Duodenal mucosa (tissue), 2 donors: ENCODE results near the gene SLPI.
A peak's percentile ranks its signal among the peaks of the same experiment; 100 is the strongest.

Source experiments
- H3K27ac ChIP-seq: one replicate; pipeline ENCODE4 v1.7.0; 2013; ENCODE audit warnings: low read depth, low read length
- H3K27me3 ChIP-seq, 2 donors: one replicate each; pipeline ENCODE4 v1.7.0; 2013; ENCODE audit warnings: low read length in 2 of 2, control low read depth in 1 of 2; ENCODE audit not compliant: insufficient read depth in 2 of 2, control insufficient read depth in 1 of 2
- H3K36me3 ChIP-seq, 2 donors: one replicate each; pipeline ENCODE4 v1.7.0; 2013; ENCODE audit warnings: low read length in 2 of 2, control low read depth in 1 of 2; ENCODE audit not compliant: insufficient read depth in 2 of 2, control insufficient read depth in 1 of 2
- H3K4me1 ChIP-seq, 2 donors: one replicate each; pipeline ENCODE4 v1.7.0; 2013; ENCODE audit warnings: low read length in 2 of 2, control low read depth in 1 of 2; ENCODE audit not compliant: insufficient read depth in 2 of 2, control insufficient read depth in 1 of 2
- H3K4me3 ChIP-seq, 2 donors: one replicate each; pipeline ENCODE4 v1.7.0; 2013; ENCODE audit warnings: low read length in 2 of 2, low read depth in 1 of 2
- H3K9ac ChIP-seq, 2 donors: one replicate each; pipeline ENCODE4 v1.7.0; 2013; ENCODE audit warnings: low read length in 2 of 2, low read depth in 1 of 2
- H3K9me3 ChIP-seq, 2 donors: one replicate each; pipeline ENCODE4 v1.7.0; 2013; ENCODE audit warnings: low read length in 2 of 2, control low read depth in 1 of 2; ENCODE audit not compliant: control insufficient read depth in 1 of 2

SLPI gene

DNA sequence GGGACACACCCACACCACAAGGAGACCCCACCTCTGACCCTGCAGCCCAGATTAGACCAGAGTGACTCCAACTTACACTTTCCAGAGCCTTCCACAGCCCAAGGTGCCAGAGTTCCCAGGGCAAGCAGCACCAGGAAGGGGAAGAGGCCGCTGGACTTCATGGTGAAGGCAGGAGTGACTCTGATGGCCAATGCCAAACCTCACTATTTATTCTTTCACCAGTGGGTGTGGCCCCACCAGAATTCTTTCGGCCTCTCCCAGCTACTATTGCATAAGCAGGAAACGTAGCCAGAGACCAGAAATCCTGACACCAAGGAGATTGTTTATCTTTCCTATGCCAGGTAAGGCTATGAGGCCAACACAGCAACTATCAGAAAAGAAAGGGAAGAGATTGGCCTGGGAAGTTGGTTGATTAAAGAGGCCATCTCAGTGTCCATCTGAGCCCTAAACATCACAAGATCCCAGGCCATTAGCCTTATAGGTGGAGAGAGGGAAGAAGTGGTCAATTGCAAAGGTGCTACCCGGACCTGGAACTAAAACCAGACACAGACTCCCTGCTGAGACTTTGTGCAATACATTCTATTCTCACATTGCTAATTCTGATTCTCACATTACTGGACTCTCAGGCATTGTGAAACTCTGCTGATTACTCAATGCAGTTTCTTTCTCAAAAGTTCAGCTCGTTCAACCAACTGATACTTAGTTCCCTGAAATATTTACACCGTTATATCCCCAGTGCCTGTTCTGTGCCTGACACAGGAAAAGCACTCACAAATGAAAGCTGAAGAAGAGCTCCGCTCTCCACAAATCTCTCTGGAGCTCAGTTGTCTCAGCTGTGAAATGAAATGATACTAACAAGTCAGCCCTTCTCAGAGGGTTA lies at the start of gene SLPI:
Gene SLPI, minus strand, starts transcription at position 182 of the 880 bp plus-strand sequence. Its CDS starts 21 bp downstream, at position 161.
- no peaks in the 10 kb centered on the region for H3K9me3 ChIP-seq
- no peaks in the 10 kb centered on the region for H3K27me3 ChIP-seq
- peaks cover 8 to 11% of the 10 kb centered on the region in 2 donors for H3K4me1 ChIP-seq
- H3K27ac ChIP-seq, result no peak within 1 kb of the TSS
- H3K9ac ChIP-seq, result no peak within 1 kb of the TSS
- no peaks in the 10 kb centered on the region for H3K36me3 ChIP-seq
- no peak within 1 kb of the TSS for H3K4me3 ChIP-seq

GRCh38 chr20:45303586-45304463 lies 49.5 kb upstream of the SLPI start:
- Histone ChIP-seq H3K9me3 (no peaks in the 10 kb centered on the region), H3K9ac (no peak overlapping the region), H3K4me3 (no peak overlapping the region), H3K4me1 (peaks cover 0 to 4% of the 10 kb centered on the region in 2 donors), H3K27ac (no peak overlapping the region), H3K36me3 (no peaks in the 10 kb centered on the region), H3K27me3 (peaks cover 29 to 35% of the 10 kb centered on the region in 2 donors)

GRCh38 chr20:45301824-45302271 lies 47.5 kb upstream of the SLPI start:
- Histone ChIP-seq H3K27ac (no peak overlapping the region), H3K27me3 (peaks cover 25% of the 10 kb centered on the region in 2 donors), H3K36me3 (no peaks in the 10 kb centered on the region), H3K4me3 (no peak overlapping the region), H3K9ac (no peak overlapping the region), H3K4me1 (peaks cover 0 to 4% of the 10 kb centered on the region in 2 donors), H3K9me3 (no peaks in the 10 kb centered on the region)

DNA sequence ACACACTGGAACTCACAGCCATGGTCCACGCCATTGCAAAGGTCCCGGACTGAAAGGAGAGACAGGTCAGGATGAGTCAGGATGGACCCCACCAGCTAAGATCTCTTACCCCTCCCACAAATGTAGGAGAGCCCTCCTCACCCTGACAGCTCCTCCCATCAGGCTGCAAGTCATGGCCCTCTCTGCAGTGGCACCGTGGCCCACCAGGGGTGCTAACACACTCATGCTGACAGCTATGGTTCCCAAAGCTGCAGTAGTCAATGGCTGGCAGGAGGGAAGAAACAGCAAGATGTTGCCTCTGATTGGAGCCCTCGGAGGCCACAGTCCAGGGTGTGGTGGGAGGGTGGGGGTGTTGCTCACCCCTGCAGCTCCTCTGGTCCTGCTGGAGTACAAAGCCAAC lies 46.6 kb upstream of the SLPI start:
- no peaks in the 10 kb centered on the region for H3K4me1 ChIP-seq
- H3K9ac ChIP-seq, result no peak overlapping the region
- H3K27ac ChIP-seq, result no peak overlapping the region
- H3K4me3 ChIP-seq, result no peak overlapping the region
- H3K9me3 ChIP-seq, result no peaks in the 10 kb centered on the region
- H3K36me3 ChIP-seq, result no peaks in the 10 kb centered on the region
- peaks cover 19 to 21% of the 10 kb centered on the region in 2 donors for H3K27me3 ChIP-seq

DNA sequence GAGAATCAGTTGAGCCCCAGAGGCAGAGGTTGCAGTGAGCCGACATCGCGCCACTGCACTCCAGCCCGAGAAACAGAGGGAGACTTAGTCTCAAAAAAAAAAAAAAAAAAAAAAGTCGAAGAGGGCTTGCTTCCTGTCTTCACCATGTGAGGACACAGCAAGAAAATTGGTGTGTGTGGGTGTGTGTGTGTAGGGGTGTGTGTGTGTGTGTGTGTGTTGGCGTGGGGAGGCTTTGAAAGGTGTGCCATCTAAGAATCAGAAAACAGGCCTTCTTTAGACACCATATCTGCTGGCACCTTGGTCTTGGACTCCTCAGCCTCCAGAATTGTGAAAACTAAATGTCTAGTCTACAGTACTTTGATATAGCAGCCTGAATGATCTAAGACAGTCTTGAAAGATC lies 45.4 kb upstream of the SLPI start:
- no peak overlapping the region for H3K27ac ChIP-seq
- no peak overlapping the region for H3K9ac ChIP-seq

DNA sequence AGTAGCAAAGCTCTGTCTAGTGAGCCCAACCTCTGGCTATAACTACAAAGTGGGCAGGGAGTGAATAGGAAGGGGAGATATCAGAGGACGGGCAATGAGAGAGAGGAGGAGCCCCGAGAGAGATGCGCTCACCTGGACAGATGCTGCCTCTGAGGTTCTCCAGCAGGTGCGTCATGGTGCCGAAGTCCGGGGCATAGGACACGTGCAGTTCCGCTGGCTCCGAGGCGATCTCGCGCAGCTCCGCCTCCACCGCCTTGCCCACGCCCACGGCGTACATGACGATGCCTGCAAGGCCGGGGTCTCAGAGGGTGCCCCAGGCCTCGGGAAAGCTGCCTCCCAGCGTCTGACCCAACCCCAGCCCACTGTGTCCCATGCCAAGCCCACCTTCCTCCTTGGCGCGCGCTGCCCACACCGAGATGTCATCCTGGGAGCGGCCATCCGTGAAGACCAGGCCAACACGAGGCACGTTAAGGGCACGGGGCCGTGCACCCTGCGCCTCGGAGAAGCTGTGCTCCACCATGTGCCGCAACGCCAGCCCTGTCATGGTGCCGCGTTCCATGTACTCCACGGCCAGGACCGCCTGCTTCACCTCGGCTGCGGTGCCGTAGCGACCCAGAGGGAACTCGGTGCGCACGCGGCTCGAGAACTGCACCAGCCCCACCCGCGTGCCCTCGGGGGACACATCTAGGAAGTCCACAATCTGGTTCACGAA lies 43.6 kb upstream of the SLPI start:
- Histone ChIP-seq H3K27me3 (peaks cover 9 to 15% of the 10 kb centered on the region in 2 donors), H3K27ac (no peak overlapping the region), H3K9ac (no peak overlapping the region), H3K4me1 (peaks cover 3 to 7% of the 10 kb centered on the region in 2 donors), H3K36me3 (no peaks in the 10 kb centered on the region), H3K4me3 (no peak overlapping the region), H3K9me3 (no peaks in the 10 kb centered on the region)

More for the DNA sequence above, 45.4 kb upstream of the SLPI start:
- Histone ChIP-seq H3K9me3 (no peaks in the 10 kb centered on the region), H3K27me3 (peaks cover 17 to 20% of the 10 kb centered on the region in 2 donors), H3K36me3 (no peaks in the 10 kb centered on the region), H3K4me1 (no peaks in the 10 kb centered on the region), H3K4me3 (no peak overlapping the region)

DNA sequence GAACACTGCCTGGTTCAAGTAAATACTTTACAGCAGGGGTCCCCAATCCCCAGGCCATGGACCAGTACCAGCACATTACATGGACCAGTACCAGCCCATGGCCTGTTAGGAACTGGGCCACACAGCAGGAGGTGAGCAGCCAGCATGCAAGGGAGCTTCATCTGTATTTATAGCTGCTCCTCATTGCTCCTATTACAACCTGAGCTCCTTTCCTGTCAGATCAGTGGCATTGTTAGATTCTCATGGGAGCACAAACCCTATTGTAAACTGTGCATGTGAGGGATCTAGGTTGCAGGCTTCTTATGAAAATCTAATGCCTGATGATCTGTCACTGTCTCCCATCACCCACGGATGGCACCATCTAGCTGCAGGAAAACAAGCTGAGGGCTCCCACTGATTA lies 40.3 kb upstream of the SLPI start:
- no peak overlapping the region for H3K9ac ChIP-seq
- H3K4me3 ChIP-seq, result no peak overlapping the region
- H3K27me3 ChIP-seq, result peaks cover 15 to 18% of the 10 kb centered on the region in 2 donors
- H3K27ac ChIP-seq, result no peak overlapping the region
- H3K36me3 ChIP-seq, result no peaks in the 10 kb centered on the region
- H3K9me3 ChIP-seq, result no peaks in the 10 kb centered on the region
- peaks cover 4 to 8% of the 10 kb centered on the region in 2 donors for H3K4me1 ChIP-seq

- H3K9ac ChIP-seq, result no peak overlapping the region
- no peaks in the 10 kb centered on the region for H3K9me3 ChIP-seq
- H3K27me3 ChIP-seq, result peaks cover 15 to 18% of the 10 kb centered on the region in 2 donors
- peak overlapping the region in 1 of 2 donors; percentile 71 for H3K4me3 ChIP-seq
- peaks cover 4 to 8% of the 10 kb centered on the region in 2 donors for H3K4me1 ChIP-seq
- H3K36me3 ChIP-seq, result no peaks in the 10 kb centered on the region
- no peak overlapping the region for H3K27ac ChIP-seq
Observed at GRCh38 chr20:45294003-45294368, 39.6 kb upstream of the SLPI start.

DNA sequence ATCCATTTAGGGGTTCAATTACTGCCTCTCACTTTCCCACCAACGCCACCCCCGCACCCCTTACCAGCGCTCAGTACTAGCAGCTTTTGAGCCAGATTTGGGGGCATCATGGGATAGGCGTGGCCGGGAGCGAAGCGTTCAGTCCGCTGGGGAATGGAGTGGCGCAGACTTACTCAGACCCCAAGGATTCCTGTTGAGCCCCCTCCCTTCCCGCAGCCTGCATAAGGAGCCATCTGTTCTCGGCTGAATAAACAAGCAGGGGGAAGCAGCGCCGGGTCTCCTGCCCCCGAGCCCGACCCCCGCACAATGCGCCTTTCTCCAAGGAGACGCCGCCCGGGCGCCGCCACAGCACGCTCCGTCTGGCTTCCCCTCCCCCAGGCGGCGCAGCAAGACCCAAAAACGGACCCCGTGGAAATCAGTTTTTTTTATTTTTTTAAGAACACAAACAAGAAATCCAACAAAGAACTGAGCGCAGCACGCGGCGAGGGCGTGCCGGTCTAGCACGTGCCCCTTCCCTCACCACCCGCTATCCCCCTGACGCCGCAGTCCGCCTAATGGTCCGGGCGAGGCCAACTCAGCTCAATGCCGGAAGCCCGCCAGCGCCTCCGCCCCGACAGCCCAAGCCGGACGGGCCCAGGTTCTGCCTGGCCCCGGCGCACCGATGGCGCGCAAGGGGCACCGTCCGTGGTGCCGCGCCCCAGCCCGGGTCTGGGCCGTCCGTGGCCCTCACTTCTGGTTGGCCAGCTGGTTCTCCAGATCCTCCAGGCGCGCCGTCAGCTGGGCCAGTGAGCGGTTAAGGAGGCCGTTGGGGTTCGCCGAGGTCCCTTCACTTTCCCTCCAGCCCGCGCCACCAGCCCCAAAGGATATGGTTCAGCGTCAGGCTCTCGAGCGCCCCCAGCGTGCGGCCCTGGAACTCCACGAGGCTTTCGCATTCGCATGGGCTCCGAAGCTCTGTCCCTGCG lies 39.0 kb upstream of the SLPI start:
- peaks cover 14 to 18% of the 10 kb centered on the region in 2 donors for H3K27me3 ChIP-seq
- H3K9me3 ChIP-seq, result no peaks in the 10 kb centered on the region
- peak overlapping the region; percentile 71 for H3K4me3 ChIP-seq
- no peaks in the 10 kb centered on the region for H3K36me3 ChIP-seq
- peak overlapping the region in 1 of 2 donors; percentile 70 for H3K9ac ChIP-seq
- no peak overlapping the region for H3K27ac ChIP-seq
- H3K4me1 ChIP-seq, result peaks cover 4 to 8% of the 10 kb centered on the region in 2 donors
